Measurements from ENCODE around the gene AXDND1. TPM values are rescaled to one million over a fixed set of nuclear protein-coding genes. Genes with fewer than 3 reads are reported as not detected.

Gene AXDND1
- total RNA-seq, 1 experiment from 2014 or later: 0.48 TPM

- H3K9me3 ChIP-seq (ENCODE audit: control insufficient read depth, low read depth, low read length): no peaks in the 10 kb centered on the region
- no peak overlapping the region for H4K5ac ChIP-seq (ENCODE audit: insufficient read length, low read depth, low read length)
- Mint-ChIP-seq H3K4me1 (peaks cover 8 to 12% of the 10 kb centered on the region in 2 experiments), H3K27me3 (ENCODE audit: low read depth) (peaks cover 59% of the 10 kb centered on the region), H3K4me3 (no peak overlapping the region), H3K9me3 (peaks cover 3 to 7% of the 10 kb centered on the region in 2 experiments; a peak in 4 of 5 replicates), H3K36me3 (ENCODE audit: insufficient read depth in 1 of 3, low read depth in 3 of 3) (peaks cover 0 to 1% (median 0%) of the 10 kb centered on the region in 3 experiments; a peak in 2 of 7 replicates), H3K27ac (no peak overlapping the region)
- no peak overlapping the region for H4K91ac ChIP-seq (ENCODE audit: insufficient read length, low read depth, low read length)
- H2BK12ac ChIP-seq (ENCODE audit: insufficient read length, low read depth, low read length): no peak overlapping the region
- no peak for TF ChIP-seq CTCF (conservative IDR thresholded peaks at IDR 0.05)
- no peak overlapping the region for H3K56ac ChIP-seq (ENCODE audit: insufficient read length, low read depth, low read length)
- no peak overlapping the region for H3K9ac ChIP-seq (ENCODE audit: extremely low read depth, insufficient read length, low read length)
- H2BK20ac ChIP-seq (ENCODE audit: low read depth, low read length, poor library complexity, severe bottlenecking): no peak overlapping the region
- no peak overlapping the region for H2BK15ac ChIP-seq (ENCODE audit: low read depth, low read length)
- H2AFZ ChIP-seq (ENCODE audit: low read length): no peak overlapping the region
- no peak overlapping the region for H3K14ac ChIP-seq (ENCODE audit: insufficient read depth, low read length)
- H3K23me2 ChIP-seq (ENCODE audit: insufficient read length, low read depth, low read length, poor library complexity, severe bottlenecking): no peaks in the 10 kb centered on the region
- H2BK5ac ChIP-seq (ENCODE audit: insufficient read length, low read length): no peak overlapping the region
- no peak overlapping the region for H4K8ac ChIP-seq (replicated peaks; ENCODE audit: insufficient read length, low read depth, low read length)
- H3K18ac ChIP-seq (ENCODE audit: insufficient read length, low read depth, low read length): no peak overlapping the region
- peaks cover 9% of the 10 kb centered on the region; the same call in 1 of the 2 replicates for H3K27me3 ChIP-seq (ENCODE audit: insufficient read depth, low read length)
- DNase-seq: no peak
- no CpG with 5 or more reads among the region's 4 CpGs for WGBS (ENCODE audit: extremely low coverage, insufficient read length, low lambda C conversion rate)
- H3T11ph ChIP-seq (ENCODE audit: low read length): no peak overlapping the region
- no peaks in the 10 kb centered on the region for H3K79me2 ChIP-seq (ENCODE audit: insufficient read depth, low read length)
- no peak overlapping the region for H3K4ac ChIP-seq (ENCODE audit: low read depth, low read length)
- no peaks in the 10 kb centered on the region for H3K4me1 ChIP-seq (ENCODE audit: insufficient read depth, low read length)
- no peaks in the 10 kb centered on the region for H4K20me1 ChIP-seq (ENCODE audit: control insufficient read depth, insufficient read depth, insufficient read length)
- no peak overlapping the region for H2BK120ac ChIP-seq (ENCODE audit: low read depth, low read length, poor library complexity, severe bottlenecking)
- no peak overlapping the region for H3K27ac ChIP-seq (ENCODE audit: insufficient read length, low read depth, low read length)
- no peak overlapping the region for H3K4me2 ChIP-seq (ENCODE audit: insufficient read depth, insufficient read length, low read length)
- no peak overlapping the region for H3K23ac ChIP-seq (ENCODE audit: insufficient read length, low read depth, low read length)
- H2AK5ac ChIP-seq (ENCODE audit: insufficient read length, low read length): no peak overlapping the region
- H3K79me1 ChIP-seq (ENCODE audit: insufficient read depth, low read depth, low read length, poor library complexity, severe bottlenecking): no peaks in the 10 kb centered on the region
These were observed 223.7 kb downstream of the AXDND1 start for GRCh38 chr1:179589509-179589908.
